H1 (cell line): ENCODE measurements around the gene OR10V1. TPM values are rescaled to one million over a fixed set of nuclear protein-coding genes. Genes with fewer than 3 reads are reported as not detected.
"Not testable (repeated sequence)": the region's sequence is repeated elsewhere in the genome, so short reads cannot be mapped to it uniquely, and the experiment has no call there.

ENCODE experiments used
- CTCF ChIA-PET: fragments of 300-600 bp; sonication (Branson Sonifier 250); formaldehyde crosslinking; loops from one replicate; lab custom pipeline; 2021; ENCODE audit not compliant: partially characterized antibody; lab: Charles Lee
- POLR2A ChIA-PET: fragments of 300-600 bp; sonication (Branson Sonifier 250); formaldehyde crosslinking; loops from one replicate; lab custom pipeline; 2021; ENCODE audit warnings: inconsistent platforms; ENCODE audit not compliant: partially characterized antibody; lab: Charles Lee
- DNase-seq, 2 experiments: peaks; one replicate each; pipeline versions ENCODE4 v3.0.0 to v3.0.0-alpha.2; 2010 to 2022; ENCODE audit warnings: low spot score in 2 of 2, low read depth in 1 of 2, mixed read lengths in 1 of 2
- FAIRE-seq: peaks from 2 replicates; lab custom pipeline; 2011; peaks lifted over from hg19 to GRCh38; lab: Jason Lieb, UNC
- H2AFZ ChIP-seq: 2 replicates; pipeline ENCODE4 v1.8.1; 2012; ENCODE audit warnings: low read length, inconsistent platforms
- H2AK5ac ChIP-seq: 2 replicates; pipeline ENCODE4 v1.6.1; 2013; ENCODE audit warnings: low read depth, low read length
- H2BK120ac ChIP-seq: replicated peaks from 2 replicates; pipeline ENCODE3; 2013; ENCODE audit warnings: low read depth, low read length, inconsistent platforms
- H2BK12ac ChIP-seq: 2 replicates; pipeline ENCODE4 v1.6.1; 2013; ENCODE audit warnings: low read depth, low read length
- H2BK15ac ChIP-seq: 2 replicates; pipeline ENCODE4 v1.6.1; 2013; ENCODE audit warnings: low read length
- H2BK20ac ChIP-seq: 2 replicates; pipeline ENCODE4 v1.6.1; 2013; ENCODE audit warnings: low read length
- H2BK5ac ChIP-seq: 2 replicates; pipeline ENCODE4 v1.6.1; 2013; ENCODE audit warnings: low read depth, low read length
- H3K14ac ChIP-seq: 2 replicates; pipeline ENCODE4 v1.6.1; 2013; ENCODE audit warnings: inconsistent platforms; ENCODE audit not compliant: insufficient read length
- H3K18ac ChIP-seq: 2 replicates; pipeline ENCODE4 v1.6.1; 2013; ENCODE audit warnings: low read length; ENCODE audit errors: extremely low read depth
- H3K23ac ChIP-seq: 2 replicates; pipeline ENCODE4 v1.6.1; 2013; ENCODE audit warnings: inconsistent platforms; ENCODE audit not compliant: insufficient read length
- H3K23me2 ChIP-seq: 2 replicates; pipeline ENCODE4 v1.6.1; 2013; ENCODE audit warnings: low read depth, low read length
- H3K27ac ChIP-seq: 2 replicates; pipeline ENCODE4 v1.6.1; 2011; ENCODE audit warnings: low read depth, low read length, inconsistent platforms
- H3K27me3 ChIP-seq, 4 experiments: replicated peaks in 1 of 4; 1 replicate in 1 of 4; 2 replicates in 3 of 4; pipeline versions ENCODE4 v1.6.1 to v1.8.1; 2011 to 2013; ENCODE audit warnings: low read length in 3 of 4, mild to moderate bottlenecking in 3 of 4, inconsistent platforms in 2 of 4, mixed read lengths in 2 of 4, moderate library complexity in 1 of 4; ENCODE audit not compliant: control insufficient read depth in 3 of 4, insufficient read depth in 3 of 4; ENCODE audit errors: extremely low read depth in 1 of 4
- H3K36me3 ChIP-seq, 4 experiments: 2 replicates each; pipeline versions ENCODE4 v1.6.1 to v1.8.1; 2011 to 2013; ENCODE audit warnings: mild to moderate bottlenecking in 4 of 4, low read length in 3 of 4, moderate library complexity in 2 of 4, control low read depth in 1 of 4, inconsistent platforms in 1 of 4; ENCODE audit not compliant: insufficient read depth in 4 of 4, control insufficient read depth in 2 of 4
- H3K4ac ChIP-seq: replicated peaks from 2 replicates; pipeline ENCODE3; 2013; ENCODE audit warnings: low read length, low read depth, mixed read lengths, inconsistent platforms; ENCODE audit not compliant: insufficient read length
- H3K4me1 ChIP-seq, 4 experiments: replicated peaks in 1 of 4; 1 replicate in 1 of 4; 2 replicates in 3 of 4; pipeline versions ENCODE4 v1.6.1 to v1.8.1; 2011 to 2013; ENCODE audit warnings: low read length in 3 of 4, inconsistent platforms in 2 of 4, mixed read lengths in 1 of 4; ENCODE audit not compliant: insufficient read depth in 4 of 4, control insufficient read depth in 3 of 4
- H3K4me2 ChIP-seq, 2 experiments: 2 replicates each; pipeline versions ENCODE4 v1.6.1 to v1.8.1; 2011 to 2013; ENCODE audit warnings: low read depth in 2 of 2, low read length in 2 of 2, control low read depth in 1 of 2, inconsistent platforms in 1 of 2, mild to moderate bottlenecking in 1 of 2; ENCODE audit not compliant: insufficient read depth in 1 of 2
- H3K4me3 ChIP-seq, 4 experiments: fragments of 200-600, 300-600 bp in 1 of 4; sonication (generic), shearing (Covaris generic), sonication (Bioruptor Twin) in 1 of 4; 2 replicates each; pipeline versions ENCODE4 v1.5.1 to v1.8.1; 2011 to 2016; ENCODE audit warnings: low read length in 4 of 4, low read depth in 3 of 4, control low read depth in 2 of 4, inconsistent platforms in 2 of 4, mild to moderate bottlenecking in 2 of 4, mixed read lengths in 1 of 4, moderate library complexity in 1 of 4; ENCODE audit not compliant: insufficient read depth in 2 of 4; ENCODE audit errors: extremely low read depth in 1 of 4
- H3K56ac ChIP-seq: replicated peaks from 2 replicates; pipeline ENCODE3; 2013; ENCODE audit warnings: low read depth, mild to moderate bottlenecking, mixed read lengths, low read length, inconsistent platforms; ENCODE audit not compliant: insufficient read length
- H3K79me1 ChIP-seq: 2 replicates; pipeline ENCODE4 v1.6.1; 2013; ENCODE audit warnings: low read depth, low read length, control low read depth
- H3K79me2 ChIP-seq, 2 experiments: 2 replicates each; pipeline versions ENCODE4 v1.6.1 to v1.8.1; 2012 to 2013; ENCODE audit warnings: low read length in 2 of 2, mild to moderate bottlenecking in 2 of 2, inconsistent platforms in 1 of 2; ENCODE audit not compliant: insufficient read depth in 2 of 2, control insufficient read depth in 1 of 2
- H3K9ac ChIP-seq, 4 experiments: replicated peaks in 1 of 4; 1 replicate in 1 of 4; 2 replicates in 3 of 4; pipeline versions ENCODE4 v1.6.1 to v1.8.1; 2011 to 2013; ENCODE audit warnings: low read depth in 3 of 4, low read length in 3 of 4, control low read depth in 2 of 4, mild to moderate bottlenecking in 2 of 4, moderate library complexity in 2 of 4, inconsistent platforms in 1 of 4; ENCODE audit errors: extremely low read depth in 1 of 4
- H3K9me3 ChIP-seq, 2 experiments: 2 replicates each; pipeline versions ENCODE4 v1.6.1 to v1.8.1; 2012 to 2013; ENCODE audit warnings: mild to moderate bottlenecking in 2 of 2, moderate library complexity in 2 of 2, control low read depth in 1 of 2, inconsistent platforms in 1 of 2, low read depth in 1 of 2, low read length in 1 of 2, mixed read lengths in 1 of 2; ENCODE audit not compliant: insufficient read depth in 2 of 2
- H4K20me1 ChIP-seq, 2 experiments: replicated peaks in 1 of 2; 2 replicates each; pipeline versions ENCODE3 to v1.8.1; 2011 to 2013; ENCODE audit warnings: inconsistent platforms in 2 of 2, low read length in 2 of 2, mild to moderate bottlenecking in 1 of 2; ENCODE audit not compliant: insufficient read depth in 2 of 2, control insufficient read depth in 1 of 2
- H4K5ac ChIP-seq: 2 replicates; pipeline ENCODE4 v1.6.1; 2013; ENCODE audit warnings: low read length, low read depth, mixed read lengths, inconsistent platforms; ENCODE audit not compliant: insufficient read length
- H4K8ac ChIP-seq: 2 replicates; pipeline ENCODE4 v1.8.0; 2013; ENCODE audit warnings: mild to moderate bottlenecking, moderate library complexity, low read length, inconsistent platforms; ENCODE audit not compliant: insufficient read depth; ENCODE audit errors: extremely low read depth
- H4K91ac ChIP-seq: replicated peaks from 2 replicates; pipeline ENCODE3; 2013; ENCODE audit warnings: low read length, mixed read lengths, inconsistent platforms; ENCODE audit not compliant: insufficient read length
- WGBS, 2 experiments: shearing (Covaris generic) in 1 of 2; methylation state at CpG; one replicate each; pipeline versions ENCODE4 v1.1.6 to v1.1.7; 2013 to 2015; ENCODE audit warnings: low lambda C conversion rate in 2 of 2, mixed read lengths in 2 of 2, inconsistent platforms in 1 of 2, low coverage in 1 of 2, missing lambda C conversion rate in 1 of 2; ENCODE audit not compliant: insufficient replicate concordance in 2 of 2, insufficient coverage in 1 of 2, insufficient read length in 1 of 2; ENCODE audit errors: extremely low coverage in 1 of 2, missing lambda C conversion rate in 1 of 2; 5-methylcytosine and 5-hydroxymethylcytosine counted together
- polyA plus RNA-seq, 7 experiments: library from polyadenylated mRNA; depleted of rRNA in 3 of 7; stranded (reverse) in 5 of 7; unstranded in 2 of 7; fragments of >200 nt in 5 of 7; fragments of 200-250 nt in 2 of 7; gene quantifications; 1 replicate in 5 of 7; 2 replicates in 1 of 7; 4 replicates in 1 of 7; pipeline versions ENCODE4 v1.2.1 to v1.2.3, GENCODE V29; 2011 to 2013; ENCODE audit warnings: missing spikeins in 2 of 7, mixed read lengths in 2 of 7
- total RNA-seq: library from RNA; stranded (reverse); fragmentation: NEBNext Ultra II Directional; extraction: Animal tissue kit (Norgen Biotek cat#: 25700); gene quantifications from 2 replicates; pipeline ENCODE4 v1.2.1, GENCODE V29; 2021

Gene OR10V1
- total and polyA plus RNA-seq, 2 of the 8 experiments (the other 6 are each of a cell fraction or from before 2014, with no cell fraction given) = not detected

- H3K23ac ChIP-seq, H2BK20ac ChIP-seq, POLR2A ChIA-PET, H3K18ac ChIP-seq, H3K4me2 ChIP-seq, H2AK5ac ChIP-seq, H3K14ac ChIP-seq, H3K56ac ChIP-seq, DNase-seq, H4K5ac ChIP-seq, H2BK120ac ChIP-seq, H2BK12ac ChIP-seq, H3K27me3 ChIP-seq, H3K4ac ChIP-seq, H3K9me3 ChIP-seq, H2BK15ac ChIP-seq, H3K4me3 ChIP-seq, FAIRE-seq, H3K36me3 ChIP-seq, H3K79me2 ChIP-seq, CTCF ChIA-PET, H3K9ac ChIP-seq, H3K27ac ChIP-seq, H3K79me1 ChIP-seq, H3K4me1 ChIP-seq, H2AFZ ChIP-seq, H4K8ac ChIP-seq, H4K20me1 ChIP-seq, H4K91ac ChIP-seq, H3K23me2 ChIP-seq, H2BK5ac ChIP-seq: not testable (repeated sequence)
- WGBS, 2 experiments = 100% methylated on average over 1 of the region's 1 CpG; no CpG with 5 or more reads in 1 of the 2 experiments
Observed at GRCh38 chr11:59703515-59703914, 10.1 kb downstream of the OR10V1 start.

GRCh38 chr11:59700157-59700556, 13.5 kb downstream of the OR10V1 start:
- H2BK20ac ChIP-seq, H3K4me1 ChIP-seq, H3K79me2 ChIP-seq, H4K5ac ChIP-seq, CTCF ChIA-PET, H2AFZ ChIP-seq, FAIRE-seq, H3K27ac ChIP-seq, H4K20me1 ChIP-seq, H3K27me3 ChIP-seq, H3K18ac ChIP-seq, H2AK5ac ChIP-seq, H3K14ac ChIP-seq, H2BK120ac ChIP-seq, H3K9ac ChIP-seq, H3K79me1 ChIP-seq, H4K8ac ChIP-seq, H3K36me3 ChIP-seq, H3K23ac ChIP-seq, H3K9me3 ChIP-seq, H4K91ac ChIP-seq, H3K4me2 ChIP-seq, H2BK12ac ChIP-seq, H3K23me2 ChIP-seq, H3K4me3 ChIP-seq, H3K56ac ChIP-seq, DNase-seq, H3K4ac ChIP-seq, POLR2A ChIA-PET, H2BK5ac ChIP-seq, H2BK15ac ChIP-seq: not testable (repeated sequence)
- 80% methylated on average over 4 of the region's 5 CpGs; no CpG with 5 or more reads in 1 of the 2 experiments for WGBS, 2 experiments
